GOT3 (cell line): ENCODE data around the gene MRPL52.
"Not testable (repeated sequence)": the region's sequence is repeated elsewhere in the genome, so short reads cannot be mapped to it uniquely, and the experiment has no call there.

Experiments used
- DNase-seq: peaks from one replicate; lab custom pipeline; 2025; ENCODE audit warnings: mixed read lengths; lab: John Stamatoyannopoulos, UW

Gene MRPL52

DNA sequence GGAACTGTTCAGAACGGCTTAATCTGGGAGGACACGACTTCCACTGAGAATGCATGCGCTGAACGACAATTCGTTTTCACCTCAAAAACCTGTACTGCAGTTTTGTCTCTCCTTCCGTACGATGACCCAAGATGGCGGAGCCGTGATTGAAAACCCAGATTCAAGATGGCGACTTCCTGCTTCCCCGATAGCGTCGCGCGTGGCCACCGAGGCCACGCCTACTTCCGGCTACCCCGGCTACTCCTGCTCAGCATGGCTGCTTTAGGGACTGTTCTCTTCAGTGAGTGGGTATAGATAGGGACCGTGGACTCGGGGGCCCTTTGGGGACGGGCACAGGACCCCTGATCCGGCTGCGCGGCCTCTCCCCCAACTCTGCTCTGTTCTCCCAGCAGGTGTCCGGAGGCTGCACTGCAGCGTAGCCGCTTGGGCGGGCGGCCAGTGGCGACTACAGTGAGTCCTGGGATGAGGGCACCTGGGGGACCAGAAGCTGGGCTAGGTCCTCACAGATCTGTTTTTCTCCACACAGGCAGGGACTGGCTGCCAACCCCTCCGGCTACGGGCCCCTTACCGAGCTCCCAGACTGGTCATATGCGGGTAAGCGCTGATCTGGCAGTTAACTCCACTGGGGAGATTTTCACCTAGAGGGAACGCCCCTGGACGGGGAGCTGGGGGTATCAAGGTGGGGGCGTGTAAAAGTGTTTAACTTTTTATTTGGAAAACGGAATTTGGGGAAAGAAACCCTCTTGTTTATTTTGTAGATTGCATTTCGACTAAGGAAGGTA lies at the start of gene MRPL52:
Gene MRPL52, plus strand, starts transcription at position 227 of the 782 bp plus-strand sequence. Its CDS starts 26 bp downstream, at position 253.
- peak; percentile 19 for DNase-seq

DNA sequence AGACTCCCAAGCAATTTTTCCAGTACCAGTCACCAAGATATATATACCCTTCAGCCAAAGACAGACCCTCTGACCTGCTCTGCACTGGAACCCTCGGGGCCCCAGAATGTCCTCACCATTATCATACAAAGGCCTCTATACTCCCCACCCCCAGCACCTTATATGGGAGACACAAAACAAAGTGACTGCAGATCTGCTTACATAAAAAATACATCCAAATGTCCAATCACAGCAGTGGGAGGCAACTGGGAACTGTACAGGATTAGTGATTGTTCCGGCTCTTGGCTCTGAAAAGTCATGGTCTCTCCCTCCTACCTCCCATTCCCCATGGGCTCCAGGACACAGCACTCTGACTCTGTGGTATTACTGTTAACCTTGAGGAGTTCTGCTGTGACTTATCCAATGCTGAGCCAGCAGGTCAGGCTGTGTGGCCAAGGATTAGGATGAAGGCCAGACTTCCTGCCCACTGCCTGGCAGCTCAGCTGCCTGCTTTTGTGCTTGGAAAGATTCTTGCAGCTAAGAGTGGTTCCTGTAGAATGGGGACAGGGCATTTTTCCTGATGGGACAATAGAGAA lies 49.5 kb upstream of the MRPL52 start:
- DNase-seq: no peak

GRCh38 chr14:22780941-22781300 lies 48.8 kb upstream of the MRPL52 start:
- no peak for DNase-seq

- DNase-seq: no peak
These were observed 48.2 kb upstream of the MRPL52 start for GRCh38 chr14:22781301-22781991.

- no peak for DNase-seq
These were observed 43.0 kb upstream of the MRPL52 start for GRCh38 chr14:22786685-22787084.

GRCh38 chr14:22791301-22791700 lies 38.4 kb upstream of the MRPL52 start:
- DNase-seq: no peak

- no peak for DNase-seq
These were observed 37.5 kb upstream of the MRPL52 start for GRCh38 chr14:22792158-22792557.

DNA sequence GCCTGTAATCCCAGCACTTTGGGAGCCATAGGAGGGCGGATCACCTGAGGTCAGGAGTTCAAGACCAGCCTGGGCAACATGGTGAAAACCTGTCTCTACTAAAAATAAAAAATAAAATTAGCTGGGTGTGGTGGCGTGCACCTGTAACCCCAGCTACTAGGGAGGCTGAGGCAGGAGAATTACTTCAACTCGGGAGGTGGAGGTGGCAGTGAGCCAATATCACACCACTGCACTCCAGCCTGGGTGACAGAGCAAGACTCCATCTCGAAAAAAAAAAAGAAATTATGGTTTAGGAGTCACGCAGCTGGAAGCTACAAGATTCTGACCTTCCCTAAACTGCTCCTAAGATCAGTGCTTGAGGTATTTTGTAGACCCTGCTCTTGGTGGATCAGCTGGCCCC lies 36.1 kb upstream of the MRPL52 start:
- not testable (repeated sequence) for DNase-seq

- DNase-seq: no peak
These were observed 35.7 kb upstream of the MRPL52 start for GRCh38 chr14:22793976-22794375.

DNA sequence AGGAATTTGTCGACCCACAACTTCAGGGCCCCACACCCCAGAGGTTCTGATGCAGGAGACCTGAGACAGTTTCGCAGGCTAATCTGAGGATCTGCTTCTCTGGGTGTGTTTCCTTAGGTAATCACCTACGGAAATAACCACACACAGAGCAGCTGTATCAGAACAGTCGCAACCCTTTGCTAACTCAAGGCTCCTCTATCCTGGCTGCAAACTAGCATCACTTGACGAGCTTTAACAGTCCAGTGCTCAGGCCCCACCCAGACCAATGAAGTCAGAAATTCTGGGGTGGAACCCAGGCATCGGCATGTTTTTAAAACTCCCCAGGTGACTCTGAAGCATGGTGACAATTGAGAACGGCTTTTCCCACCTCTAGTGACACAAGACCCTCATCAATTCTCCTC lies 35.1 kb upstream of the MRPL52 start:
- DNase-seq: no peak

DNA sequence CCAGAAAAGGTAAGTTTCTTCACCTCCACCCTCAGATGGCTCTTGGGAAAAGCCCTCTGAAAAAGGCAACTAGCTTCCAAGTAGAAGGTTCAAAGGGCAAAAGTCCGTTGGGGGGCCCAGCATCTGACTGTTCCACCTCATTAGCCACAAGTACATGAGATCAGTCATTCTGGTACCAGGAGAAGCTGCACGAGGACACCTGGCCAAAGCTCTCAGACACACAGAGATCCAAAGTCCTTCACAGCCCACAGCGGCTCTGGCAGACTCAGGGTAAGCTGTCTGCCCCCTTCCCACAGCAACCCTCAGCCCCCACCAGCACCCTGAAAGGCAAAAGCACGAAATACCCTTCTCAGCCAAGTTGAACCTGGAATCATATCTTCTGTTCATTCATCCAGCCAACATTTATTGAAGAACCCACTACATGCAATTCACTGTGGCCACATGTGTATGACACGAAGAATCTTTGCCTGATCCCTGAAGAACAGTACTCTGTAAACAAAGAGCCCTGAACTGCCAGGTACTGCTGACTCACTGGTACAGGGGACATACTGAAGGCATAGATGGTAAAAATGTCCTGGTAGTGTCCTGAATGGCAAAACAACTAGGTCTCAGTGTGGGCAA lies 33.5 kb upstream of the MRPL52 start:
- no peak for DNase-seq

GRCh38 chr14:22797017-22797917 lies 32.4 kb upstream of the MRPL52 start:
- DNase-seq: no peak

- DNase-seq: no peak
These were observed 31.2 kb upstream of the MRPL52 start for GRCh38 chr14:22798528-22798927.

- DNase-seq: no peak
These were observed 29.3 kb upstream of the MRPL52 start for GRCh38 chr14:22800346-22800745.

GRCh38 chr14:22801716-22802115 lies 28.0 kb upstream of the MRPL52 start:
- DNase-seq: no peak

DNA sequence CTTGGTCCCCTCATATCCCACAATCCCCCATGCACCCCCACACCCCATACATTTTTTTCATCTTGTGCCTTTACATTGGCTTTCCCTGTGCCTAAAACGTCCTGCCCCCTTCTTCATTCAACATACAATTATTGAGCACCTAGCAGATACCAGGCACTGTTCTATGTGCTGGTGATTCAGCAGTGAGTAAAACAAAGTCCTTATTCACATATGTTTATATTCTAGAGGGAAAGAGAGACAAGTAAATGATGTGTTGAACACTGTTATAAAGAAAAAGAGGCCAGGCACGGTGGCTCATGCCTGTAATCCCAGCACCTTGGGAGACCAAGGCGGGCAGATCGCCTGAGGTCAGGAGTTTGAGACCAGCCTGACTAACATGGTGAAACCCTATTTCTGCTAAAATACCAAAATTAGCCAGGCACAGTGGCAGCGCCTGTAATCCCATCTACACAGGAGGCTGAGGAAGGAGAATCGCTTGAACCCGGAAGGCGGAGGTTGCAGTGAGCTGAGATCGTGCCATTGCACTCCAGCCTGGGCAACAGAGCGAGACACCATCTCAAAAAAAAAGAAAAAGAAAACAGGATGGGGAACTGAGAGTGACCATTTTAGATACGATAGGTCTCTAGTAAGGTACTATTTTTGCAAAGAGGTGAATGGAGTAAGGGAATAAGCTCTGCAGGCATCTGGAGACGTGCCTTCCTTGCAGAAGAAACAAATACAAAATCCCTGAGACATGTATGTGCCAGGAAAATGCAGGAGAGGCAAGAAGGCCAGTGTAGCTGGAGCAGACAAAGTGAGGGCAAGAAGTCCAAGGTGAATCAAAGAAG lies 26.6 kb upstream of the MRPL52 start:
- DNase-seq: no peak

- DNase-seq: no peak
These were observed 26.1 kb upstream of the MRPL52 start for GRCh38 chr14:22803687-22803974.

DNA sequence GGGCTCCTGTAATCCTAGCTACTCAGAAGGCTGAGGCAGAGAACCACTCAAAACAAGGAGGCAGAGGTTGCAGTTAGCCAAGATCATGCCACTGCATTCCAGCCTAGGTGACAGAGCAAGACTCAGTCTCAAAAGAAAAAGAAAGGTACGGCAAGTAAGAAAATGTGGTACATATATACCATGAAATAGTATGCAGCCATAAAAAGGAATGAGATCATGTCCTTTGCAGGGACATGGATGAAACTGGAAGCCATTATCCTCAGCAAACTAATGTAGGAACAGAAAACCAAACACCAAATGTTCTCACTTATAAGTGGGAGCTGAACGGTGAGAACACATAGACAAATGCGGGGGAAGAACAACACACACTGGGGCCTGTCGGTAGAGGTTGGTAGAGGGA lies 24.5 kb upstream of the MRPL52 start:
- DNase-seq: not testable (repeated sequence)

DNA sequence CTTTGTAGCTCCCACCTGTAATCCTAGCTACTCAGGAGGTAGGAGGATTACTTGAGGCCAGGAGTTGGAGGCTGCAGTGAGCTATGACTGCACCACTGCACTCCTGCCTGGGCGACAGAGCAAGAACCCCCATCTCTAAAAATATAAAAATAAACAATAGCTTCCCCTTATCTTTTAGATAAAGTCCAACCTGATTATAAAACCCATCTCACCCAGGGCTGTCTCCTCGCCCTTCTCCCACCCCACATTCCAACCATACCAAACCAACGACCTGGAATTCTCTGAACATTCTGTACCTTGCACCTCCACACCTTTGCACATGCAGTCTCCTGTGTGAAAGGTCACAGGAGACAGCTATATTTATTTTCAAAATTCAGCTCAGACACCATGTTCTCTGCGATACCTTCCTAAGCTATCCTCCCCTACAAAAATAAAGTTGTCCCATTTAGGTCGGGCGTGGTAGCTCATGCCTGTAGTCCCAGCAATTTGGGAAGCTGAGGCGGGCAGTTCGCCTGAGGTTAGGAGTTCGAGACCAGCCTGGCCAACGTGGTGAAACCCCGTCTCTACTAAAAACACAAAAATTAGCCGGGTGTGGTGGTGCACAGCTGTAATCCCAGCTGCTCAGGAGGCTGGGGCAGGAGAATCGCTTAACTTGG lies 22.1 kb upstream of the MRPL52 start:
- no peak for DNase-seq

GRCh38 chr14:22808388-22809209 lies 21.1 kb upstream of the MRPL52 start:
- no peak for DNase-seq
